Activated CD8-positive, alpha-beta memory T cell treated with anti-CD3 and anti-CD28 coated beads for 36 hours (primary cell): Measurements from ENCODE around the gene HSDL2. TPM values are rescaled to one million over a fixed set of nuclear protein-coding genes. Genes with fewer than 3 reads are reported as not detected.
"Not testable (repeated sequence)": the region's sequence is repeated elsewhere in the genome, so short reads cannot be mapped to it uniquely, and the experiment has no call there.

ENCODE experiments used
- CTCF ChIA-PET: fragments of 350-600 bp; sonication (Branson Sonifier 250); formaldehyde crosslinking; loops from one replicate; lab custom pipeline; 2021; ENCODE audit warnings: antibody characterized with exemption; lab: Charles Lee
- POLR2A ChIA-PET: fragments of 350-600 bp; sonication (Branson Sonifier 250); formaldehyde crosslinking; loops from one replicate; lab custom pipeline; 2021; ENCODE audit warnings: antibody characterized with exemption; lab: Charles Lee
- total RNA-seq, 2 experiments: library from RNA; stranded (reverse); gene quantifications; one replicate each; pipeline ENCODE4 v1.2.3, GENCODE V29; 2021

HSDL2 gene
- total RNA-seq, 2 experiments from 2014 or later, result 15.8 to 16.6 TPM

GRCh38 chr9:112355427-112355897 is 24.4 kb upstream of the HSDL2 start:
- ChIA-PET POLR2A (no interaction called here), CTCF (interaction anchor here (0.7 to 1.5 kb wide), 2 partner anchors 20 to 260 kb away, joined by 3 to 6 read pairs; no protein-coding TSS in a partner anchor)

GRCh38 chr9:112360047-112360804 is 19.7 kb upstream of the HSDL2 start:
- CTCF ChIA-PET, result interaction anchor here (1.0 to 5.1 kb wide), 6 partner anchors 12 to 285 kb away, joined by 3 to 38 read pairs (median 5); no protein-coding TSS in a partner anchor
- POLR2A ChIA-PET, result interaction anchor here (1.0 kb wide), 2 partner anchors 27 kb away, joined by 3 read pairs; partner anchors contain the start of gene PTBP3

DNA sequence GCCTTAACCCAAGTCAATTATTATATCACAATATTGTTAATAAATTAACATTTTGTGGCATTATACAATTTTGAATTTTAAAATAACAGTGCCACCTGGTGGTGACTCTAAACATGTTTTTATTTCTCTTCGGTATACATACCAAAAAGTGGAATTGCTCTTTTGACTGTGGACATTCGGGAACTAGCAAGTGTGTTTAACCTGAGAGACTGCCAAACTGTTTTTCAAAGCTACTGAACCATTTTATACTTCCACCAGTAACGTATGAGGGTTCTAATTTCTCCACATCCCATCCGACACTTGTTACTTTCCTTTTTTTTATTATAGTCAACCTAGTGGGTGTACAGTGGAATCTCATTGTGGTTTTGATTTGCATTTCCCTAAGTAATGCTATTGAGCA is 18.3 kb upstream of the HSDL2 start:
- ChIA-PET POLR2A (no interaction called here), CTCF (interaction anchor here (0.5 to 5.1 kb wide), 11 partner anchors 9 to 332 kb away, joined by 3 to 38 read pairs (median 3); no protein-coding TSS in a partner anchor)

DNA sequence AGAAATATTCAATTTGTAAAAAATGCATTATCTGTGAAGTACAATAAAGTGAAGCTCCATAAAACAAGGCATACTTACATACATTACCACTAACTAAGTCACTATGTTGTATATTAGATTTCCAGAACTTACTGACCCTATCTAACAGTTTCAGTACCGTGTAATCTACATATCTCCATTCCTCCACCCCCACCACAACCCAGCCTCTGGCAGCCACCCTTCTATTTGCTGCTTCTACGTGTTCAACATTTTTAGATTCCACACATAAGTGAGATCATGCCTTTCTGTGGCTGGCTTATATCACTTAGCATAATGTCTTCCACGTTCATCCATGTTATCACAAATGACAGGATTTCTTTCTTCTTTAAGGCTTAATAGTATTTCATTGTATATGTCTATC is 15.1 kb upstream of the HSDL2 start:
- ChIA-PET POLR2A (no interaction called here), CTCF (interaction anchor here (1.1 kb wide), 2 partner anchors 266 to 291 kb away, joined by 3 read pairs; no protein-coding TSS in a partner anchor)

GRCh38 chr9:112365257-112365656 is 14.7 kb upstream of the HSDL2 start:
- CTCF ChIA-PET, result interaction anchor here (1.1 kb wide), 2 partner anchors 267 to 291 kb away, joined by 3 read pairs; no protein-coding TSS in a partner anchor
- POLR2A ChIA-PET, result not testable (repeated sequence)

DNA sequence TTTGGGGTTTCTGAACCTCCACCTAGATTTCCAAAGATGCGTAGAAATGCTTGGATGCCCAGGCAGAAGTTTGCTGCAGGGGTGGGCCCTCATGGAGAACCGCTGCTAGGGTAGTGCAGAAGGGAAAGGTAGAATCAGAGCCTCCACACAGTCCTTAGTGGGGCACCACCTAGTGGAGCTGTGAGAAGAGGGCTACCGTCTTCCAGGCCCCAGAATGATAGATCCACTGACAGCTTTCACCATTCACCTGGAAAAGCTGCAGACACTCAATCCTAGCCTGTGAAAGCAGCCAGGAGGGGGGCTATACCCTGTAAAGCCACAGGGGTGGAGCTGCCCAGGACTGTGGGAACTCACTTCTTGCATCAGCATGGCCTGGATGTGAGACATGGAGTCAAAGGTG is 13.3 kb upstream of the HSDL2 start:
- CTCF ChIA-PET, result interaction anchor here (1.1 to 1.3 kb wide), 2 partner anchors 254 to 268 kb away, joined by 3 to 5 read pairs; no protein-coding TSS in a partner anchor
- POLR2A ChIA-PET, result interaction anchor here (0.6 kb wide), 1 partner anchor 548 kb away, joined by 6 read pairs; no protein-coding TSS in a partner anchor

DNA sequence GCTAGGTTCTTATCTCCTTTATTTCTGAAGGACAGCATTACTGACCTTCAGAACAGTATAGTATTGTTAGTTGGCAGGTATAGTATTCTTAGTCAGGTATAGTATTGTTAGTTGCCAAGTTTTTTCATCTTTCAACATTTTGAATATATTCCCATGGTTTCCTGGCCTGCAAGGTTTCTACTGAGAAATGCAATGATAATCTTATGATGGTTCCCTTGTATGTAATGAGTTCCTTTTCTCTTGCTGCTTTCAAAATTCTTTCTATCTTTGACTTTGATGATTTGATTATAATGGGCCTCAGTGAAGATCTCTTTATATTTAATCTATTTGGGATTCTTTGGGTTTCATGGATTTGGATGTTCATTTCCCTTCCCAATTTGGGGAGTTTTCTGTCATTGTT is 12.4 kb upstream of the HSDL2 start:
- ChIA-PET POLR2A (no interaction called here), CTCF (interaction anchor here (1.1 to 1.3 kb wide), 2 partner anchors 255 to 269 kb away, joined by 3 to 5 read pairs; no protein-coding TSS in a partner anchor)

DNA sequence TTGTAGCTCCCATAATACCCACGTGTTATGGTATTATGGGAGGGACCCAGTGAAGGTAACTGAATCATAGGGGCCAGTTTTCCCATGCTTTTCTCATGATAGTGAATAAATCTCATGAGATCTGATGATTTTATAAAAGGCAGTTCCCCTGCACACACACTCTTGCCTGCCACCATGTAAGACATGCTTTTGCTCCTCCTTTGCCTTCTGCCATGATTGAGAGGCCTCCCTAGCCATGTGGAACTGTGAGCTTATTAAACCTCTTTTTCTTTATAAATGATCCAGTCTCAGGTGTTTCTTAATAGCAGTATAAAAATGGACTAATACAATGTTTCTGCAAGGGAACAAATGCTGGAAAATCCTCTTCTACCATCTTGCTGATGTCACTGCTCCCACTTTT is 10.1 kb upstream of the HSDL2 start:
- CTCF ChIA-PET, result interaction anchor here (1.2 kb wide), 1 partner anchor 8 kb away, joined by 3 read pairs; no protein-coding TSS in a partner anchor

GRCh38 chr9:112371060-112371459 is 8.8 kb upstream of the HSDL2 start:
- CTCF ChIA-PET, result interaction anchor here (0.7 to 1.3 kb wide), 3 partner anchors 9 to 46 kb away, joined by 3 read pairs; partner anchors contain the start of gene HSDL2
- POLR2A ChIA-PET, result no interaction called here

More for the DNA sequence above, 10.1 kb upstream of the HSDL2 start:
- POLR2A ChIA-PET, result no interaction called here

- POLR2A ChIA-PET, result not testable (repeated sequence)
These were observed 6.2 kb upstream of the HSDL2 start for GRCh38 chr9:112373666-112374065.

GRCh38 chr9:112374232-112374631 is 5.7 kb upstream of the HSDL2 start:
- CTCF ChIA-PET, result not testable (repeated sequence)

More at GRCh38 chr9:112373666-112374065, 6.2 kb upstream of the HSDL2 start:
- CTCF ChIA-PET, result not testable (repeated sequence)

DNA sequence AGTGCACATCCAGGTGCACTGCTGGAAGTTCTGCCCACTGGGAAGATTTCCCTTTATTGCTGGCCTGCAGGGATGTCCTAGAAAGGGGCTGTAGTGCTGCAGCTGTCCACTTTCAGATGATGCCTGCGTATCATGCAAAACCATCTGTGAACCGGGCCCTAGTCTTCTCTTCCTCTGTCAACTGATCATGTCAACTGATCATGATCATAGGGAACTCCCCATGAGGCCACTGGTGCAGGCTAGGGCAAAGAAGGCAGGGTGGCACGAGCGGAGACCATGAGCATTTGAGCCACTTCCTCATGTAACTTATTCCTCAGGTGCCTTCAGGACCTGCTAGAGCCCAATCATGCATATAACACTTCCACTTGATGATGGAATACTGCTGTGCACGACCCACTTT is 4.5 kb upstream of the HSDL2 start:
- CTCF ChIA-PET, result interaction anchor here (0.7 kb wide), 1 partner anchor 43 kb away, joined by 3 read pairs; no protein-coding TSS in a partner anchor
- POLR2A ChIA-PET, result no interaction called here

More at GRCh38 chr9:112374232-112374631, 5.7 kb upstream of the HSDL2 start:
- POLR2A ChIA-PET, result not testable (repeated sequence)

- CTCF ChIA-PET, result no interaction called here
- POLR2A ChIA-PET, result no interaction called here
These were observed 2.8 kb upstream of the HSDL2 start for GRCh38 chr9:112377087-112377486.

GRCh38 chr9:112377684-112378327 is 2.1 kb upstream of the HSDL2 start:
- POLR2A ChIA-PET, result interaction anchor here (0.6 kb wide), 1 partner anchor 315 kb away, joined by 10 read pairs; no protein-coding TSS in a partner anchor
- CTCF ChIA-PET, result no interaction called here

DNA sequence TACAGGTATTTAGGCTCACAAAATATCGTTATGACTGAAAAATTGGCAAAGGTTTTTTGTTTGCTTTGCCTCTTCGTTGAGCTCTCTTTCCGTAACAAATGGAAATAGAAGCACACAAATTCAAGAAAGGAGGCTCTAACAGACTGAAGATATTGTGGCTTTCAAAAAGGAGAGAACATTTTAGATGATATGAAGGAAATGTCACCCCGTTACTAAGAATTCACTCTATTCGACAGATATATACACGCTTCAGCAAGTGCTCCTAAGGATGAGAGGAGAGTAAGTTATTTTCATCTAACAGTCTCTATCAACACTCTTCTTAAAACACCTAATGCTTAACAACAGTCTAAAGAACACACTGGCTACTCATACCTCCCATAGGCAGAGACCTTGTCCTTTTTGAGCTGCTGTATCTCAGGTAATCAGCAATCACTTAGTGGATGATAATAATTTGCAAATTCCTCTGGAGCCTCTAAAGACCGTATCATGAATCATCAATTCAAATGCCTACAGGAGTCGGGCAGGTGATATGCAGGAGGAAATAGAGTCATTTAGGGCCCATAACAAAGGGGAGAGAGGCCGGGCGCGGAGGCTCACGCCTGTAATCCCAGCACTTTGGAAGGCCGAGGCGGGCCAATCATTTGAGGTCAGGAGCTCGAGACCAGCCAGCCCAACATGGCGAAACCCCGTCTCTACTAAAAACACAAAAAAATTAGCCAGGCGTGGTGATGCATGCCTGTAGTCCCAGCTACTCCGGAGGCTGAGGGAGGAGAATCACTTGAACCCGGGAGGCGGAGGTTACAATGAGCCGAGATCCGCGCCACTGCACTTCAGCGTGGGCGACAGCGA is 1.4 kb upstream of the HSDL2 start:
- ChIA-PET CTCF (interaction anchor here (2.6 kb wide), 1 partner anchor 45 kb away, joined by 8 read pairs; the partner anchor contains the start of gene PTBP3), POLR2A (interaction anchor here (0.6 to 1.7 kb wide), 7 partner anchors 45 to 482 kb away, joined by 3 to 22 read pairs (median 5); partner anchors contain the start of genes INIP, KIAA1958, PTBP3 and UGCG)

- POLR2A ChIA-PET, result interaction anchor here (0.5 to 1.7 kb wide), 10 partner anchors 46 to 1244 kb away, joined by 3 to 22 read pairs (median 5); partner anchors contain the start of genes INIP, KIAA1958, PTBP3 and UGCG
These were observed 469 bp upstream of the HSDL2 start for GRCh38 chr9:112379177-112380101.

DNA sequence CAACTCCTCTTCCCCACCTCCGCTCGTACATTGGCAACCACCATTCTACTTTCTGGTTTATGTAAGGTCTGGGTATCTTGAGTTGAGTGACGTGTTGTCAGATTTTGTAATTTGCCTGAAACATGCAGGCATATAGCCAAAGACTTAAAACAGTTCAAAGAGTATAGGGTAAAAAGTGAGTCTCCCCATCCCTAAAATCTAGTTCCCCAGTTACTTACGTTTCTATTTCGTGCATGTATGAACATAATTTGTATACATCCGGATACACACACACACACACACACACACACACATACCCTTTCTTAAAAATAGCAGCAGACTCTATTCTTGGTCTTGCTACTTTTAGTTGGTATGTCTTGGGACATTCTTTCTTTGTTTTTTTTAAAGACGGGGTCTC is 915 bp downstream of the HSDL2 start:
- ChIA-PET POLR2A (no interaction called here), CTCF (interaction anchor here (2.6 kb wide), 1 partner anchor 48 kb away, joined by 8 read pairs; the partner anchor contains the start of gene PTBP3)

More at GRCh38 chr9:112379177-112380101, 469 bp upstream of the HSDL2 start:
- CTCF ChIA-PET, result interaction anchor here (0.6 to 2.6 kb wide), 5 partner anchors 9 to 440 kb away, joined by 3 to 8 read pairs (median 3); partner anchors contain the start of gene PTBP3
